Body of pancreas (tissue), 4 donors: Measurements from ENCODE around the gene TLX2. TPM values are rescaled to one million over a fixed set of nuclear protein-coding genes. Genes with fewer than 3 reads are reported as not detected.

Source experiments
- ATAC-seq: fragments of 150-250 bp; one replicate; pipeline ENCODE4 v1.9.1; 2016
- DNase-seq, 4 donors: peaks; one replicate each; pipeline ENCODE4 v3.0.0-alpha.2; 2019
- H3K27ac ChIP-seq, 4 donors: fragments of 200-600 bp; sonication (generic); 1 replicate in 3 of 4; 2 replicates in 1 of 4; pipeline versions ENCODE4 v1.5.1 to v1.6.1; 2016 to 2019; ENCODE audit warnings: mild to moderate bottlenecking in 1 of 4, mixed read lengths in 1 of 4, moderate library complexity in 1 of 4
- H3K27me3 ChIP-seq, 2 donors: fragments of 200-600 bp; sonication (generic); one replicate each; pipeline ENCODE4 v1.6.0; 2016; ENCODE audit warnings: mild to moderate bottlenecking in 1 of 2
- H3K36me3 ChIP-seq, 2 donors: fragments of 200-600 bp; sonication (generic); replicated peaks in 1 of 2; 2 replicates each; pipeline ENCODE4 v1.5.1; 2016; ENCODE audit warnings: low read depth in 2 of 2; ENCODE audit not compliant: insufficient read depth in 1 of 2
- H3K4me1 ChIP-seq: fragments of 200-600 bp; sonication (generic); one replicate; pipeline ENCODE4 v1.6.0; 2016
- H3K4me3 ChIP-seq, 2 donors: fragments of 200-600 bp; sonication (generic); 1 replicate in 1 of 2; 2 replicates in 1 of 2; pipeline ENCODE4 v1.5.1; 2016 to 2019
- H3K9me3 ChIP-seq, 3 donors: fragments of 200-600 bp; sonication (generic); 1 replicate in 2 of 3; 2 replicates in 1 of 3; pipeline ENCODE4 v1.5.1; 2016
- CTCF ChIP-seq, 7 experiments: fragments of 450-650 bp in 4 of 7; fragments of 200-600 bp in 3 of 7; sonication (generic) in 3 of 7; IDR thresholded peaks; one replicate each; pipeline ENCODE4 v1.5.1; 2016 to 2019; ENCODE audit warnings: antibody characterized with exemption in 7 of 7
- POLR2A ChIP-seq, 3 donors: fragments of 450-650 bp; IDR thresholded peaks; one replicate each; pipeline ENCODE4 v1.6.1; 2016; ENCODE audit warnings: antibody characterized with exemption in 3 of 3, mild to moderate bottlenecking in 2 of 3
- WGBS, 2 donors: methylation state at CpG; one replicate each; pipeline ENCODE4 v1.1.5; 2017; 5-methylcytosine and 5-hydroxymethylcytosine counted together
- intact Hi-C: fragments of 100-400 bp; cut with DNase I; formaldehyde crosslinking; loops from one replicate; pipeline ENCODE4 v1.15.1; 2023
- total RNA-seq, 2 donors: library from RNA; depleted of rRNA; stranded (reverse); fragments of >200 nt; gene quantifications; one replicate each; pipeline ENCODE4 v1.1.0, GENCODE V29; 2016

TLX2 gene
- total RNA-seq, 2 donors from 2014 or later = not detected

DNA sequence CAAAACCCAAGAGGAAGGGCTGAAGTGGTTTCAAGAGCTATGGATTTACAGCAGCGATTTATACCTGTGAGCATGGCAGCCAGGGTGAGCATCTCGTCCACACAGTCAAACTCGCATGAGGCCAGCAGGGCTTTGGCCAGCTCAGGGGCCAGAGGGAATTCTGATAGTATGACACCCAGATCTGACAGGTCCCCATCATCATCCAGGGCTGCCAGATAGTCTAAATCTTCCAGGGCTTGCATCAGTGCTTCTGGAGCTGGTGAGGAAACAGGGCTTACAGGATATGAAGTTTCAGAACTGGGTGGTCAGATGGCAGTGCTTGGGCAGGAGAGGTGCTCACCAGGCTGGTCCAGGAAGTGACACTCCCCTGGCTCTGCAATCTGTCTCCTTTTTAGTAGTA, 8.3 kb downstream of the TLX2 start:
- WGBS, 2 donors = 57 to 66% methylated on average over 3 of the region's 3 CpGs
- ATAC-seq (no peak), DNase-seq (no peak)
- TF ChIP-seq CTCF (IDR thresholded peaks at IDR 0.05) (no peak), POLR2A (IDR thresholded peaks at IDR 0.05) (no peak)
- H3K27ac ChIP-seq = no peak overlapping the region
- peaks cover 0 to 4% of the 10 kb centered on the region in 2 donors for H3K36me3 ChIP-seq
- peaks cover 0 to 17% of the 10 kb centered on the region in 2 donors for H3K27me3 ChIP-seq
- H3K9me3 ChIP-seq = no peaks in the 10 kb centered on the region
- intact Hi-C loops = no loop called here
- H3K4me3 ChIP-seq = no peak overlapping the region
- H3K4me1 ChIP-seq = no peaks in the 10 kb centered on the region

- TF ChIP-seq CTCF (IDR thresholded peaks at IDR 0.05) = no peak
- no peak for TF ChIP-seq POLR2A (IDR thresholded peaks at IDR 0.05)
- no peak overlapping the region for H3K4me3 ChIP-seq
- ATAC-seq (no peak), DNase-seq (no peak)
- WGBS, 2 donors = 75 to 82% methylated on average over 7 to 9 of the region's 9 CpGs
- intact Hi-C loops = no loop called here
- H3K27ac ChIP-seq = no peak overlapping the region
- no peaks in the 10 kb centered on the region for H3K9me3 ChIP-seq
- H3K27me3 ChIP-seq = peaks cover 0 to 6% of the 10 kb centered on the region in 2 donors
- peaks cover 0 to 4% of the 10 kb centered on the region in 2 donors for H3K36me3 ChIP-seq
- H3K4me1 ChIP-seq = peaks cover 15% of the 10 kb centered on the region
Measured at GRCh38 chr2:74524005-74524404, 9.8 kb downstream of the TLX2 start.

DNA sequence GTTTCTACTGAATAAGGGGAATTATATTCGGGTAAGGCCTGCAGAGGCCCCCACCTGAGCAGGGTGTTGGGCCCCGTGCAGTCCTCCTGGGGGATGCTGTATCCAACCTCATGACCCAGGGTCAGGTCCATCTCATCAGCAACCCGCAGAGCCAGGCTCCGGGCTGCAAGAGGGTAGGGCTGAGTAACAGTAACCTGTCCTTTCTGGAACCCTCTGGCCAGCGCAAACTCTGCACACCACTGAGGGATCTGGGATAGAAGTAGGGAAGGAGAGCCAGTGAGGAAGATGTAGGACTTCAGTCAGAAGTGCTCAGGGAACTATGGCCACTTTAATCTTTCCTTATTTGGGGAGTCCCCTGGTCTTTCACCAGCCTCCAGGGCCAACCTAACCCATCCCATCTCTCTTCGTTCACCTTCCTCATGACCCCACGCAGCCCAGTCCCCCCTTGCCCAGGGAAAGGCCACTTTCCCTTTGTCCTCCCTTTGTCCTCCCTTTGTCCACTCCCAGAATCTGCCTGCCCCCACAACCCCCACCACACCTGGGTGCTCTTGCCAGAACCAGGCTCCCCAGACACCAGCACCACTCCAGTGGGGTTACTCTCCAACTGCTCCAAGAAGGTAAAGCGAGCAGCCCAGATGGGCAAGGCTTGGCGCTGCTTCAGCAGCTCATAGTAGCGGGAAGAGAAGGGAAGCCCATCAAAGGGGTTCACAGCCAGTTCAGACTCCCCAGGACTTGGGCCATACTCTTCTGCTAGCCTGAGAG, 10.9 kb downstream of the TLX2 start:
- Histone ChIP-seq H3K9me3 (no peaks in the 10 kb centered on the region), H3K27ac (no peak overlapping the region), H3K4me3 (no peak overlapping the region), H3K36me3 (peaks cover 0 to 4% of the 10 kb centered on the region in 2 donors), H3K27me3 (no peaks in the 10 kb centered on the region), H3K4me1 (peaks cover 15% of the 10 kb centered on the region)
- intact Hi-C loops = loop anchor here (5.0 kb wide), 1 partner anchor 33 kb away; no protein-coding TSS in a partner anchor
- WGBS, 2 donors = 88 to 91% methylated on average over 10 of the region's 10 CpGs
- DNase-seq = no peak
- TF ChIP-seq CTCF (IDR thresholded peaks at IDR 0.05) (no peak), POLR2A (IDR thresholded peaks at IDR 0.05) (no peak)
- ATAC-seq = no peak

GRCh38 chr2:74525717-74526648, 11.7 kb downstream of the TLX2 start, which contains the start of gene DQX1:
TSS of gene DQX1 (minus strand) at chr2:74526231. CDS start at chr2:74525729, 502 bp downstream.
- ATAC-seq (no peak), DNase-seq (no peak)
- intact Hi-C loops = loop anchor here (5.0 kb wide), 1 partner anchor 34 kb away; no protein-coding TSS in a partner anchor
- TF ChIP-seq POLR2A (IDR thresholded peaks at IDR 0.05) (no peak), CTCF (IDR thresholded peaks at IDR 0.05) (no peak)
- no peaks in the 10 kb centered on the region for H3K9me3 ChIP-seq
- H3K36me3 ChIP-seq = peaks cover 0 to 4% of the 10 kb centered on the region in 2 donors
- H3K27me3 ChIP-seq = no peaks in the 10 kb centered on the region
- H3K27ac ChIP-seq = no peak within 1 kb of the TSS
- no peak within 1 kb of the TSS for H3K4me3 ChIP-seq
- H3K4me1 ChIP-seq = peaks cover 22% of the 10 kb centered on the region
- 84 to 95% methylated on average over 11 of the region's 11 CpGs for WGBS, 2 donors
